Measurements from ENCODE around the gene GGTLC1.
A peak's percentile ranks its signal among the peaks of the same experiment; 100 is the strongest.

The GGTLC1 gene

GRCh38 chr20:23966927-23967615 lies 21.5 kb downstream of the GGTLC1 start:
- DNase-seq (ENCODE audit: low read depth in 2 of 3, low spot score in 1 of 3): no peak

DNA sequence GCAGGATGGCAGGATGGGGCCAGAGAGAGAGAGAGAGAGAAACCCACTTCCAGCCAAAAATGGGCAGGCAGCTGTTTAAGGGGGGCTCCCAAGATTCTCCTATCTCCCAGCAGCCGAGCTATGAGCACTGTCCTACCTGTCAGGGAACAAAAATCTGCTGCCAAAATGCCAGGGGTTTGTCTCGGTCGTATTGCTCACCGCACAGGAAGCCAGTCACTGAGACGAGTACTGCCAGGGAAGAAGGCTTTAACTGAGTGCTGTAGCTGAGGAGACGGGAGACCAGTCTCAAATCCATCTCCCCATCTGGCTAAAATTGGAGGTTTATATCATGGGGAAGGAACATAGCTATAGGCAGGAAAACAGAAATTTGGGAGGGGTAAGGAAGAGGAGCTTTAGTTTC lies 22.3 kb downstream of the GGTLC1 start:
- DNase-seq (ENCODE audit: low read depth in 2 of 3, low spot score in 1 of 3): no peak

- DNase-seq (ENCODE audit: low read depth in 2 of 3, low spot score in 1 of 3): no peak
These were observed 24.6 kb downstream of the GGTLC1 start for GRCh38 chr20:23963941-23964340.

- no peak for DNase-seq (ENCODE audit: low read depth in 2 of 3, low spot score in 1 of 3)
These were observed 26.3 kb downstream of the GGTLC1 start for GRCh38 chr20:23962272-23962671.

GRCh38 chr20:23959054-23959453 lies 29.5 kb downstream of the GGTLC1 start:
- no peak for DNase-seq (ENCODE audit: low read depth in 2 of 3, low spot score in 1 of 3)

DNA sequence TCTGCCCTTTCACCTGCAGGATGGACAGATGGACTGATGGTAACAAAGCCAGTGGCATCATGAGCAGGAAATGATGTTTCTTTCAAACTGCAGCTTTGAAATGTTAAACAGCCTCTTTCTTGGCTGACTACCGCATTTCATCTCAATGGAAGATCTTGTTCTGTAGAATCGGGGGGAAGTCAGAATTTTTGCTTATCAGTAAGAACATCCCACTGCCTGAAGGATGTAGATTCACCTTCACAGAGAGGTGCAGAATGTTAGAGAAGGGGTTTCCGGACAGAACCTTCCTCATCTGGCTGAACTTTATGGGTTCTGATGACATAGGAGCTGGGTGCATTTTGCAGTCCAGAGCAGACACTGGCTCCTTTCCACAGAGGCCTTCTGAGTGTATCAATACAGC lies 32.7 kb downstream of the GGTLC1 start:
- no peak for DNase-seq (ENCODE audit: low read depth in 2 of 3, low spot score in 1 of 3)

- no peak for DNase-seq (ENCODE audit: low read depth in 2 of 3, low spot score in 1 of 3)
These were observed 34.4 kb downstream of the GGTLC1 start for GRCh38 chr20:23954008-23954745.

DNA sequence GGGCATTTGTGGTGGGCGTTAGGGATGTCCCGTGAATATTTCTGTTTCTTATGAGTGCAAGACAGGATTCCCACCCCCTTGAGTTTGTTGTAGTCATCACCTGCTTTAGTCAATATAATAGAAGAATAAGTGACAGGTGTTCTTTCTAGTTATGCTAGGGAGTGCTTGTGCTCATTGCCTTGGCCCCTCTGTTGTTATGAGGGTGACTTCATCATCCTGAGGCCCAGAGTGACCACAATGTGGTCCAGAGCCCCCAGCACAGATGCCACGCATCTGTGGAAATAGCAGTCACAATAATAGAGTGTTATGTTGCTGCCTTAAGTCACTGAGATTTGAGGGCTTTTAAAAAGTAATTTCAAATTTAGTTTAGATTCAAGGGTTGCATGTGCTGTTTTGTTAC lies 42.4 kb downstream of the GGTLC1 start:
- DNase-seq (ENCODE audit: low read depth in 2 of 3, low spot score in 1 of 3): no peak

DNA sequence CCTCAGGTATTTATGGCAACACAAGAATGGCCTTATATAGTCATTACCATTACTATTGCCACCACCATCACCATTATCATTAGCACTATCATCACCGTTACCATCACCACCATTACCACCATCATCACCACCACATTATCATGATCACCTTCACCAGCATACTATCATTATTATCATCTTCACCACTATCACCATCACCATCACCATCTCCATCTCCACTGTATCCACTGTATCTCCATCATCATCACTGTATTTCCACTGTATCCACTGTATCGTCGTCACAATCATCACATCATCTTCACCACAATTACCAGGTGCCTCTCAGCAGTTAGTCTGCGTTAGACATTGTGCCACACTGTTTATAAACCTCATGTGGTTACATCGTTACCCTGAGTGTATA lies 45.3 kb downstream of the GGTLC1 start:
- DNase-seq (ENCODE audit: low read depth in 2 of 3, low spot score in 1 of 3): no peak

GRCh38 chr20:23939641-23940040 lies 48.9 kb downstream of the GGTLC1 start:
- DNase-seq (ENCODE audit: low read depth in 2 of 3, low spot score in 1 of 3): no peak

GRCh38 chr20:23939063-23939462 lies 49.5 kb downstream of the GGTLC1 start:
- no peak for DNase-seq (ENCODE audit: low read depth in 2 of 3, low spot score in 1 of 3)

DNA sequence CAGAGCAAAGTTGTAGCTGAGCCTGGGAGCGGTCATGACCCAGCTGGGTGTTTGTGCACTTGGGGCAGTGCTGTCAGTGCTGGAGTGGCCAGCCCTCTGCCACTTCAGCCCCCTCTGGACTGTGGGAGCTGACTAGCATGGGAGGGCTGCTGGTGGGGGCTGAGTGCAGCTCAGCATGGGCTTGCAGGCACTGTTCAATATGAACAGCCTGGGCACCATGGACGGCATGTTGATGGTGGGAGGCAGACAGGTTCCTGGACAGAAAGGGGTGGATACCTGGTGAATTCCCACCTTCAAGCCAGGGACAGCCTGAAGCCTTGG lies 50.5 kb downstream of the GGTLC1 start:
- DNase-seq (ENCODE audit: low read depth in 2 of 3, low spot score in 1 of 3): no peak

DNA sequence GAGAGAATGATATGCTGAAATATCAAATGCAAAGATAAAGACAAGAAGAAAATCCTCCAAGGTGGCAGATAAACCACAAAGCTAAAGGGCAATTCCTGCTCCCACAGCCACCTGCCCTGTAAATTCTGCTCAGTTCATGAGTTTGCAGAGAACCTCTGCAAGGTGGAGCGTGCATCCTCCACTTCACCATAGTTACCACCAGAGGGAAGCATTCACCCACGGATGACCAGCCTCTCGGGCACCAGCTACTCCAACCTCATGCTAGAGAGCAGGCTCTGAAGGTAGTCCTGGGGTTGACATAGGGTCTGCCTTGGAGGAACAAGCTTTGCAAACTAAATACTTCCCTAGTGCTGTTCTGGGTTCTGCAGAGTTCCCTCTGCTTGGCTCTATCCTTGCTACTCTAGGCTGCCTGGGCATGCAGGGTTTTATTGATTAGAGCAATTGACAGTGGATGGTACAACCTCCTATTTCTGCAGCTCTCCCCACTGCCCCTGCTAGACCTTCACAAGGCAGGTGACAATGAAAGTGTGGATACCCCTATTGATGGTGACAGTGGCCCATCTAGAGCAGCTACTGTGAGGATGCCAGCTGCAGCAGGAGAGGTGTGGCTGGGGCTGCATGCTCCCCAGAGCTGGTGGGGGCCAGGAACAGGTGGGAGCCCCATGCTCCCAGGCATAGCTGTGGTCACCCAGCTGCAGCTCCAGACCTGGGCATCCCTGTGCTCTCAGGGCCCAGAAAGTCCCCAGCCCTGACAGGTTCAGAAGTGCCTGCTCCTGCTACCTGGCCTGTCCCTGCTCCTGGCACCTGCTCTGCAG lies 51.1 kb downstream of the GGTLC1 start:
- DNase-seq (ENCODE audit: low read depth in 2 of 3, low spot score in 1 of 3): peak; percentile 35 to 37 (median 36)
